Stimulated activated CD4-positive, alpha-beta T cell treated with anti-CD3 and anti-CD28 coated beads, Interleukin-2, amount 100 ng/mL, for 4 hours (primary cell): ENCODE measurements around the gene GALNT15.

Experiments used
- DNase-seq: peaks from one replicate; pipeline ENCODE4 v3.0.0-alpha.2; 2020; ENCODE audit warnings: low read depth

Gene GALNT15

GRCh38 chr3:16168211-16168610 lies 6.3 kb upstream of the GALNT15 start:
- DNase-seq: no peak

DNA sequence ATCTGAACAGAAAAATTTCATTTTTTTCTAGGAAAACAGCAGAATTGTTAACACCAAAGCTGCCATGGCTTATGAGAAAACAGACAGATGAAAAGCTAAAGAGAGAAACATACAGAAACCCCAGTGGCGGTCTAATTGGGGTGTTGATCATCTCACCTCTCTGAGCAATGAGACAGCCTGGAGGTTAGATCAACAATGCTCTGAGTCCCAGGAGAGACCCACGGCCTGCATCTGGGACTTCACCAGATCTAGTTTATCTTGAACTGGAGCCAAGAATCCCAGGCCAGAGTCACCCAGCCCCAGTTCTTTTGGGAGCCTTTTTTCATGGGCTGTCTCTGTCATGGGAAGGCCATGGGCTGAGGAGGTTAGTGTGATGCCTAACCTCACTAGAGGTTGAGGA lies 3.5 kb upstream of the GALNT15 start:
- no peak for DNase-seq

GRCh38 chr3:16171825-16172224 lies 2.7 kb upstream of the GALNT15 start:
- no peak for DNase-seq

GRCh38 chr3:16173283-16174025 lies 1.0 kb upstream of the GALNT15 start:
- DNase-seq: no peak

- DNase-seq: no peak
These were observed 489 bp upstream of the GALNT15 start for GRCh38 chr3:16174026-16174355.

DNA sequence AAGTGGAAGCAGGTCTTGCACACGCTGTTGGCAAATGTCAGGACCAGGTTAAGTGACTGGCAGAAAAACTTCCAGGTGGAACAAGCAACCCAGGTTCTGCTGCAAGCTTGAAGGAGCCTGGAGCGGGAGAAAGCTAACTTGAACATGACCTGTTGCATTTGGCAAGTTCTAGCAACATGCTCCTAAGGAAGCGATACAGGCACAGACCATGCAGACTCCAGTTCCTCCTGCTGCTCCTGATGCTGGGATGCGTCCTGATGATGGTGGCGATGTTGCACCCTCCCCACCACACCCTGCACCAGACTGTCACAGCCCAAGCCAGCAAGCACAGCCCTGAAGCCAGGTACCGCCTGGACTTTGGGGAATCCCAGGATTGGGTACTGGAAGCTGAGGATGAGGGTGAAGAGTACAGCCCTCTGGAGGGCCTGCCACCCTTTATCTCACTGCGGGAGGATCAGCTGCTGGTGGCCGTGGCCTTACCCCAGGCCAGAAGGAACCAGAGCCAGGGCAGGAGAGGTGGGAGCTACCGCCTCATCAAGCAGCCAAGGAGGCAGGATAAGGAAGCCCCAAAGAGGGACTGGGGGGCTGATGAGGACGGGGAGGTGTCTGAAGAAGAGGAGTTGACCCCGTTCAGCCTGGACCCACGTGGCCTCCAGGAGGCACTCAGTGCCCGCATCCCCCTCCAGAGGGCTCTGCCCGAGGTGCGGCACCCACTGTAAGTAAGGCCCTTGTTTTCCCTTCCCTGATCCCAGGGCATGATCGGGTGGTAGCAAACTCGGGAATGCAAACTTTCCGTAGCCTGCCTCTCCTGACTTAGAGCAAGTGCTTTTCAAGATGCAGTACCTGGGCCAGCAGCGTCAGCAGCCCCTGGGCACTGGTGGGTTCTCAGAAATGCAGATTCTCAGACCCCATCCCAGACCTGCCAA lies 759 bp downstream of the GALNT15 start:
- no peak for DNase-seq

DNA sequence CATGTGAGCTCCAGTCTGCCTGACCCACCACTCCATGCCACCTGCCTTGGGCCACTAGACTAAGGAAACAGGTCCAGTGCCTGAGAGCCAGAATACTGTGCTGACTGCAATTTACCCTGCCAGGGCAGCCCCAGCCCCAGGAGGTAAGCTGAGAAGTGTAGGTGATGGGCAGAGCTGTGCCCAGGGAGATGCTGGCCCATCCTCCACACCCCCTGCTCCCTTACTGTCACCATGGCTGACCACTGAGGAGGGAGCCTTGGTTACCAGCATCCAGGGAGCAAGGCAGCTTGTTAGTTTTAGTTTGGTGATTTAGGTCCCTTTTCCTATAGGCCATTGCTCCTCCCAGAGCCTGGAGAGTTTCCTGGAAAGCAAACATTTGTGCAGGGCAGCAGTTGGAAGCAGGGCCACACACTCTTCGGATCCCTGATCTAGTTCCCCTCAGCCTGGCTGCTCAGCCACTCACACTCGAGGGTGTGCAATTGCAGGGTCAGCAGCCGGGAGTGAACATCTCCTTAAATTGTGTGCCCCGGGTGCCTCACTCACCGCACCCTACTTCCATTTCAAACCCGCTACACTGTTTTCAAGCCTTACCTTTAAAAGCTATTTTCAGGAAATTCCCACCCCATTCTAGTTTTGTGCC lies 2.0 kb downstream of the GALNT15 start:
- DNase-seq: no peak

- DNase-seq: no peak
These were observed 2.9 kb downstream of the GALNT15 start for GRCh38 chr3:16177382-16177781.

DNA sequence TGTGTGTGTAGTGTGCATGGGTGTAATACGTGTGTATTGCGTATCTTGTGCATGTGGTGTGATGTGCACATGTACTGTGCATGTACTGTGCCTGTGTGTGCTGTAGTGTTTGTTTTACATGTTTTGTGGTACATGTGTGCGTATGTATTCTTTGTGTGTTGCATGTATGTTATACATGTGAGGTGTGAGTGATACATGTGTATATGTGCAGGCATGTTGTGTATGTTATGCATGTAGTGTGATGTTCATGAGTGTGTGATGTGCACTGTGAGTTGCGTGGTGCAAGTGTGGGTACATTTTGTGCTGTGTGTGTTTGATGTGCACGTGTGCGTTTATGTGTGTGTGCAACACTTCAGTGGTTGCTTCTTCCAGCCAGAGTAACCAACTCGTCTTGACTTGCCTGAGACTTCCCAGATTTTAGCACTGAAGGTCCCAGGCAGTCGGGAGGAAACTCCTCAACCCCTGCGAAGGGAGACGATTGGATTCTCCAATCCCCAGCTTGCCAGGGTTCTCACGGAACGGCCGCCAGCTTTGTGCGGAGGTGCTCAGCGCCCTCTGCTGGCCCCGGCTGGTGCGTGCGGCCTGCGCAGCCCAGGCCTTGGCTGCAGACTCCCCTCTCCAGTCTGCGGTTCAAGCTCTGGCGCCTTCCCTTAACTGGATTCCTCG lies 3.6 kb downstream of the GALNT15 start:
- DNase-seq: peak; percentile 19

- DNase-seq: no peak
These were observed 4.1 kb downstream of the GALNT15 start for GRCh38 chr3:16178628-16178988.

DNA sequence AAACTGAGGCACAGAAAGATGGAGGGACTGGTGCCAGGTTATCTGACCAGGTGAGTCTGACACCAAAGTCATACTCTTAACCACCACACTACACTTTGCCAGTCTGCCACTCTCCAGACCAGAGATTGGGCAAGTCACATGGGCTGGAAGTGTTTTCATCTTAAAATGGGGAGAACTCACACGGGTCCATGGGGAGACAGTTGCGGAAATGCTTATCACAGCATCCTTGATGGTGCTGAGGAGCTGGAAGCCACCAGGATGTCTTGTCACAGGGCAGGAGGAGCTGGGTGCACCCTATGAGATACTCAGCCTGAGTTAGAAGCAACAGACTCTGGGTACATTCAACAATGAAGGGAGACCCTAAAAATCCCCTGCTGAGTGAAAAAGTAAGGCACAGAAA lies 4.8 kb downstream of the GALNT15 start:
- no peak for DNase-seq

- DNase-seq: no peak
These were observed 5.6 kb downstream of the GALNT15 start for GRCh38 chr3:16179771-16180736.

DNA sequence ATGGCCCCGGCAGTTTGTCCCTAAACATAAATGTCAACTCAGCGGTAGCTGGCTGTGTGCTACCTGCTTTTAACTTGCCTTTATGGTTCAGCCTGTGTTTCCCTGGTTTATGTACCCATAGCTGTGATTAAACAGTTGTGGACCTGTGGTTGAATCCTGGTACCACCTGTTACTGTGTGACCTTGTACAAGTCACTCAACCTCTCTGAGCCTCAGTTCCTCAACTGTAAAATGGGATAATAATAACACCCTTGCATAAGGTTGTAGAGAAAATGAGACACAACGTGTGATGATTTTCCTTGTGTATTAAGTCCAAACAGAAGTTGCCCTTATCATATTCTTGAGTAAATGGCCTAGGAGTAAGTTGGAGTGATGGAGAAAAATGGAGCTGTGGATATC lies 6.3 kb downstream of the GALNT15 start:
- DNase-seq: no peak

GRCh38 chr3:16181361-16181760 lies 6.9 kb downstream of the GALNT15 start:
- DNase-seq: no peak

- DNase-seq: no peak
These were observed 7.7 kb downstream of the GALNT15 start for GRCh38 chr3:16182183-16182582.

DNA sequence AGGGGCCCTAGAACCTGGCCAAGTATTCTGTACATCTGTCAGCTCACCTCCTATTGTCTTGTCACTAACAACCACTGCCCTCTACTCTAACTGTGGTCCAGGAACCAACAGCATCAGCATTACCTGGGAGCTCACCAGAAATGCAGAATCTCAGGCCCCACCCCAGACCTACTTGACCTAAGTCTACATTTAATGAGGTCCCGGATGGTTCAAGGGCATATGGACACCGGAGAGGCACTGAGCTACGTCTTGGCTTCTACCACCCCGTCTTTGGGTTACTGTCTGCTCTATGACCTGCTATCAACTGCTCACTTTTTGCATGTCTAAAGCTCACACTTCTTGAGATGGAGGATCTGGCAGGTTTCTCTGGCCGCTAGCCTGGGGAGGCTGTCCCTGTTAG lies 8.1 kb downstream of the GALNT15 start:
- DNase-seq: no peak

DNA sequence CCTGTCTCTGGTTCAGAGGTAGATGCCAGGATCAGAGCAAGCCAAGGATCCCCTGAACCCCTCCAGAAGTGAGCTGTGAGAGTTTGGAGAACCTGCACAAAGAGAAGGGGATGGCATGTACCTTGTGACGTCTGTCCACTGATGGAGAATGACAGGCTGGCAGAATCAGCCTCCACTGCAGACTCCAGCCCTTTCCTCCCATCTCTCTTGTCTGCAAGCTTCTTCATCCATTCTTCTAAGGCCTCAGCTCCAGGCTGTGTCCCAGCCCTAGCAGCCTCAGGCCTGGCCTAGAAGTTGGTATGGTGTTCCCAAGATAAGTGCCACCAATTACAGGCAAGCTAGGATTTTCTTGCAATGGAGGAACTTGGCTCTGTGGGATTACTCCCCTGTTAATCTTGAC lies 8.6 kb downstream of the GALNT15 start:
- no peak for DNase-seq

DNA sequence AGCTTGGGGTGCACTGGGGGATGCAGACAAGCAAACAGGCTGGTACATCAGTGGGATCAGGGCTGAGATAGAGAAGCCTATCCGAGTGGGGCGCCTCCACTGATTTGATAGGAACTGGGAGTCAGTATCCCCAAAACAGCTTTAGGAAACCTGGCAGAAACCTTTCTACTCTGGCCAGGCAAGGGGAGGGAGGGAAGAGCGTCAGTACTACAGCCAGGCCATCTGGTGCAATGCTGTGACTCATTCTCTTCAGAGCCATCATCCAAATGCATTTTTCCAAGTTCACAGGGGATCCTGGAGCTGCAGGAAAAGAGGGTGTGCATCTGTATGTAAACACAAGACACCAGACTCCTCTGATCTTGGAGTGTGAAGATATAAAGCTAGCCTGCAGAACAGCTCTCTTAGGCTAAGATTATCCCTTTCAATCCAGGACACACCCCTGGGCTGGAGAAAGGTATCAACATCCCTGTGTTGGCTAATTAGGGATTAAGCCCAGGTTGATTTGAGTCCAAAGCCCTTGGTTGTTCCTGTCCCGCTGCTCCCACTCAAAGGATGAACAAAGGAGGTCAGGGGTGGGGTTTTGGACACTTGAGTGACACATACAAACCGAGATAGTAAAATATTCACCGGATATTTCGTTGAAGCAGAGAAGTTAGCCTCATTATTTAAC lies 9.3 kb downstream of the GALNT15 start:
- DNase-seq: no peak

GRCh38 chr3:16186086-16186485 lies 11.6 kb downstream of the GALNT15 start:
- DNase-seq: no peak

GRCh38 chr3:16186565-16186964 lies 12.1 kb downstream of the GALNT15 start:
- no peak for DNase-seq
